Ishikawa (cell line): ENCODE results near the gene EYS.

Source experiments
- CEBPB ChIP-seq: IDR thresholded peaks from 2 replicates; pipeline ENCODE4 v1.6.1; 2012
- CREB1 ChIP-seq: IDR thresholded peaks from 2 replicates; pipeline ENCODE4 v1.6.1; 2012; ENCODE audit warnings: low read depth
- EGR1 ChIP-seq: IDR thresholded peaks from 2 replicates; pipeline ENCODE4 v1.6.1; 2012
- EP300 ChIP-seq: IDR thresholded peaks from 2 replicates; pipeline ENCODE4 v1.6.1; 2012; ENCODE audit warnings: borderline replicate concordance
- FOXM1 ChIP-seq: IDR thresholded peaks from 2 replicates; pipeline ENCODE4 v1.6.1; 2012; ENCODE audit warnings: low read depth, borderline replicate concordance
- NFIC ChIP-seq: IDR thresholded peaks from 2 replicates; pipeline ENCODE4 v1.6.1; 2012
- RAD21 ChIP-seq: IDR thresholded peaks from 2 replicates; pipeline ENCODE4 v1.6.1; 2012; ENCODE audit warnings: low read depth
- TAF1 ChIP-seq: IDR thresholded peaks from 2 replicates; pipeline ENCODE4 v1.6.1; 2012; ENCODE audit warnings: low read depth, mild to moderate bottlenecking
- TEAD4 ChIP-seq: IDR thresholded peaks from 2 replicates; pipeline ENCODE4 v1.6.1; 2012
- ZBTB7A ChIP-seq: IDR thresholded peaks from 2 replicates; pipeline ENCODE4 v1.6.1; 2012; ENCODE audit warnings: low read depth
- TF ChIP-seq, protein P1 (sequence below): IDR thresholded peaks from 2 replicates; pipeline ENCODE4 v1.6.1; 2012; ENCODE audit warnings: low read depth, mild to moderate bottlenecking
- TF ChIP-seq, protein P2 (sequence below): IDR thresholded peaks from 2 replicates; pipeline ENCODE4 v1.6.1; 2012
- TF ChIP-seq, protein P3 (sequence below): IDR thresholded peaks from 2 replicates; pipeline ENCODE4 v1.6.1; 2012

DNA sequence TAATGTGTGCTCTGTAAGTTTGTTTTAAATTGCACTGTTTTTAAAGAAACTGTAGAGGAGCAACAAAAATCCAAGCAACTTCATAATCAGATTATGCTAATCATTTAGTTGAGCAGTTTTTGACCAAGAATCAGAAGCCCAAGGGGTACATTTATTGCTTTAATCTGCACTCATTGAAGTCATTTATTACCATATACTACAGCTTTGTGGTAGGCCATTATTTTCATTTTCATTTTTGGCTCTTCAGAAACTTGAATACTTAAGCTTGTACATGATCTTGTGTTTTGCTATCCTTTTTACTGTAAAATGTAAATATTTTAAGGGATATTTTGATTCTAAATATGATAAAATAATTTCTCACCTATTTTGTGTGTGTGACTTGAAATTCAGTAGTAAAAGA, 1992.9 kb downstream of the EYS start:
- no peak for TF ChIP-seq CREB1
- TF ChIP-seq, protein P1, sequence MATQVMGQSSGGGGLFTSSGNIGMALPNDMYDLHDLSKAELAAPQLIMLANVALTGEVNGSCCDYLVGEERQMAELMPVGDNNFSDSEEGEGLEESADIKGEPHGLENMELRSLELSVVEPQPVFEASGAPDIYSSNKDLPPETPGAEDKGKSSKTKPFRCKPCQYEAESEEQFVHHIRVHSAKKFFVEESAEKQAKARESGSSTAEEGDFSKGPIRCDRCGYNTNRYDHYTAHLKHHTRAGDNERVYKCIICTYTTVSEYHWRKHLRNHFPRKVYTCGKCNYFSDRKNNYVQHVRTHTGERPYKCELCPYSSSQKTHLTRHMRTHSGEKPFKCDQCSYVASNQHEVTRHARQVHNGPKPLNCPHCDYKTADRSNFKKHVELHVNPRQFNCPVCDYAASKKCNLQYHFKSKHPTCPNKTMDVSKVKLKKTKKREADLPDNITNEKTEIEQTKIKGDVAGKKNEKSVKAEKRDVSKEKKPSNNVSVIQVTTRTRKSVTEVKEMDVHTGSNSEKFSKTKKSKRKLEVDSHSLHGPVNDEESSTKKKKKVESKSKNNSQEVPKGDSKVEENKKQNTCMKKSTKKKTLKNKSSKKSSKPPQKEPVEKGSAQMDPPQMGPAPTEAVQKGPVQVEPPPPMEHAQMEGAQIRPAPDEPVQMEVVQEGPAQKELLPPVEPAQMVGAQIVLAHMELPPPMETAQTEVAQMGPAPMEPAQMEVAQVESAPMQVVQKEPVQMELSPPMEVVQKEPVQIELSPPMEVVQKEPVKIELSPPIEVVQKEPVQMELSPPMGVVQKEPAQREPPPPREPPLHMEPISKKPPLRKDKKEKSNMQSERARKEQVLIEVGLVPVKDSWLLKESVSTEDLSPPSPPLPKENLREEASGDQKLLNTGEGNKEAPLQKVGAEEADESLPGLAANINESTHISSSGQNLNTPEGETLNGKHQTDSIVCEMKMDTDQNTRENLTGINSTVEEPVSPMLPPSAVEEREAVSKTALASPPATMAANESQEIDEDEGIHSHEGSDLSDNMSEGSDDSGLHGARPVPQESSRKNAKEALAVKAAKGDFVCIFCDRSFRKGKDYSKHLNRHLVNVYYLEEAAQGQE = no peak
- TF ChIP-seq EP300 = no peak
- no peak for TF ChIP-seq NFIC
- no peak for TF ChIP-seq TEAD4
- TF ChIP-seq FOXM1 = no peak
- no peak for TF ChIP-seq CEBPB
- TF ChIP-seq, protein P2, sequence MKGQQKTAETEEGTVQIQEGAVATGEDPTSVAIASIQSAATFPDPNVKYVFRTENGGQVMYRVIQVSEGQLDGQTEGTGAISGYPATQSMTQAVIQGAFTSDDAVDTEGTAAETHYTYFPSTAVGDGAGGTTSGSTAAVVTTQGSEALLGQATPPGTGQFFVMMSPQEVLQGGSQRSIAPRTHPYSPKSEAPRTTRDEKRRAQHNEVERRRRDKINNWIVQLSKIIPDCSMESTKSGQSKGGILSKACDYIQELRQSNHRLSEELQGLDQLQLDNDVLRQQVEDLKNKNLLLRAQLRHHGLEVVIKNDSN = no peak
- no peak for TF ChIP-seq EGR1
- TF ChIP-seq RAD21 = no peak
- no peak for TF ChIP-seq ZBTB7A
- TF ChIP-seq, protein P3, sequence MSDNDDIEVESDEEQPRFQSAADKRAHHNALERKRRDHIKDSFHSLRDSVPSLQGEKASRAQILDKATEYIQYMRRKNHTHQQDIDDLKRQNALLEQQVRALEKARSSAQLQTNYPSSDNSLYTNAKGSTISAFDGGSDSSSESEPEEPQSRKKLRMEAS = no peak
- no peak for TF ChIP-seq TAF1
